Astrocyte (in vitro differentiated cells and primary cell): ENCODE data around the gene NAV2.

Experiments
- CTCF ChIP-seq: IDR thresholded peaks from 2 replicates; pipeline ENCODE4 v1.5.1; 2011; ENCODE audit warnings: low read depth, mild to moderate bottlenecking, inconsistent platforms, low read length, moderate library complexity; ENCODE audit not compliant: insufficient read depth
- EZH2 ChIP-seq: IDR thresholded peaks from 2 replicates; pipeline ENCODE4 v1.6.1; 2012; ENCODE audit warnings: mild to moderate bottlenecking, low read length, inconsistent platforms; ENCODE audit not compliant: insufficient read depth

GRCh38 chr11:20093775-20094174, 381.1 kb downstream of the NAV2 start:
- no peak for TF ChIP-seq EZH2
- TF ChIP-seq CTCF: no peak
